WTC11 (cell line): Measurements from ENCODE around the gene TUBB8B.
"Not testable (repeated sequence)": the region's sequence is repeated elsewhere in the genome, so short reads cannot be mapped to it uniquely, and the experiment has no call there.

Source experiments
- CBFB ChIP-seq: sonication (generic); formaldehyde crosslinking; IDR thresholded peaks from 2 replicates; pipeline ENCODE4 v1.8.1; 2022; ENCODE audit warnings: mild to moderate bottlenecking, low read depth, missing genetic modification reagents
- FOXJ3 ChIP-seq: sonication (generic); formaldehyde crosslinking; IDR thresholded peaks from 2 replicates; pipeline ENCODE4 v1.9.0; 2021; ENCODE audit warnings: missing genetic modification reagents, mild to moderate bottlenecking, borderline replicate concordance
- JAZF1 ChIP-seq: fragments of 250-450 bp; sonication (Bioruptor Pico); IDR thresholded peaks from 2 replicates; pipeline ENCODE4 v1.9.0; 2021; ENCODE audit warnings: moderate library complexity, mild to moderate bottlenecking, inconsistent platforms
- NFYB ChIP-seq: sonication (generic); formaldehyde crosslinking; conservative IDR thresholded peaks from 2 replicates; pipeline ENCODE4 v1.8.0; 2022; ENCODE audit warnings: low read depth, missing genetic modification reagents
- ZNF423 ChIP-seq: fragments of 250-450 bp; sonication (Bioruptor Pico); IDR thresholded peaks from 2 replicates; pipeline ENCODE4 v2.1.2; 2022; ENCODE audit warnings: mild to moderate bottlenecking, moderate library complexity
- TF ChIP-seq, protein P1 (sequence below): sonication (generic); formaldehyde crosslinking; conservative IDR thresholded peaks from 2 replicates; pipeline ENCODE4 v1.8.1; 2023; ENCODE audit warnings: mild to moderate bottlenecking, low read depth, missing genetic modification reagents, moderate library complexity
- TF ChIP-seq, protein P2 (sequence below): fragments of 200-600 bp; IDR thresholded peaks from 2 replicates; pipeline ENCODE4 v1.8.0; 2022; ENCODE audit warnings: antibody characterized with exemption
- TF ChIP-seq, protein P3 (sequence below): sonication (generic); formaldehyde crosslinking; IDR thresholded peaks from 2 replicates; pipeline ENCODE4 v1.8.0; 2022; ENCODE audit warnings: mild to moderate bottlenecking, missing genetic modification reagents
- TF ChIP-seq, protein P4 (sequence below): fragments of 250-450 bp; sonication (Bioruptor Pico); IDR thresholded peaks from 2 replicates; pipeline ENCODE4 v1.9.0; 2021; ENCODE audit warnings: mild to moderate bottlenecking

DNA sequence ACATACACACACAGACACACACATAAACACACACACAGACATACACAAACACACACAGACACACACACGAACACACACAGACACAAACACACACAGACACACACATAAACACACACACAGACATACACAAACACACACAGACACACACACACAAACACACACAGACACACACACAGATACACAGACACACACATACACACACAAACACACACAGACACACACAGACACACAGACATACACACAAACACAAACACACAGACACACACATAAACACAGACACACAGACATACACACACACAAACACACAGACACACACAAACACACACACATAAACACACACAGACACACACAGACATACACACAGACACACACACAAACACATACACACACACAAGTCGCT, 31.5 kb upstream of the TUBB8B start:
- TF ChIP-seq ZNF423, FOXJ3, CBFB, NFYB, JAZF1 (CRISPR knock-in tag): not testable (repeated sequence)
- TF ChIP-seq, protein P1, sequence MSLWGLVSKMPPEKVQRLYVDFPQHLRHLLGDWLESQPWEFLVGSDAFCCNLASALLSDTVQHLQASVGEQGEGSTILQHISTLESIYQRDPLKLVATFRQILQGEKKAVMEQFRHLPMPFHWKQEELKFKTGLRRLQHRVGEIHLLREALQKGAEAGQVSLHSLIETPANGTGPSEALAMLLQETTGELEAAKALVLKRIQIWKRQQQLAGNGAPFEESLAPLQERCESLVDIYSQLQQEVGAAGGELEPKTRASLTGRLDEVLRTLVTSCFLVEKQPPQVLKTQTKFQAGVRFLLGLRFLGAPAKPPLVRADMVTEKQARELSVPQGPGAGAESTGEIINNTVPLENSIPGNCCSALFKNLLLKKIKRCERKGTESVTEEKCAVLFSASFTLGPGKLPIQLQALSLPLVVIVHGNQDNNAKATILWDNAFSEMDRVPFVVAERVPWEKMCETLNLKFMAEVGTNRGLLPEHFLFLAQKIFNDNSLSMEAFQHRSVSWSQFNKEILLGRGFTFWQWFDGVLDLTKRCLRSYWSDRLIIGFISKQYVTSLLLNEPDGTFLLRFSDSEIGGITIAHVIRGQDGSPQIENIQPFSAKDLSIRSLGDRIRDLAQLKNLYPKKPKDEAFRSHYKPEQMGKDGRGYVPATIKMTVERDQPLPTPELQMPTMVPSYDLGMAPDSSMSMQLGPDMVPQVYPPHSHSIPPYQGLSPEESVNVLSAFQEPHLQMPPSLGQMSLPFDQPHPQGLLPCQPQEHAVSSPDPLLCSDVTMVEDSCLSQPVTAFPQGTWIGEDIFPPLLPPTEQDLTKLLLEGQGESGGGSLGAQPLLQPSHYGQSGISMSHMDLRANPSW (CRISPR knock-in tag) = not testable (repeated sequence)
- TF ChIP-seq, protein P2, sequence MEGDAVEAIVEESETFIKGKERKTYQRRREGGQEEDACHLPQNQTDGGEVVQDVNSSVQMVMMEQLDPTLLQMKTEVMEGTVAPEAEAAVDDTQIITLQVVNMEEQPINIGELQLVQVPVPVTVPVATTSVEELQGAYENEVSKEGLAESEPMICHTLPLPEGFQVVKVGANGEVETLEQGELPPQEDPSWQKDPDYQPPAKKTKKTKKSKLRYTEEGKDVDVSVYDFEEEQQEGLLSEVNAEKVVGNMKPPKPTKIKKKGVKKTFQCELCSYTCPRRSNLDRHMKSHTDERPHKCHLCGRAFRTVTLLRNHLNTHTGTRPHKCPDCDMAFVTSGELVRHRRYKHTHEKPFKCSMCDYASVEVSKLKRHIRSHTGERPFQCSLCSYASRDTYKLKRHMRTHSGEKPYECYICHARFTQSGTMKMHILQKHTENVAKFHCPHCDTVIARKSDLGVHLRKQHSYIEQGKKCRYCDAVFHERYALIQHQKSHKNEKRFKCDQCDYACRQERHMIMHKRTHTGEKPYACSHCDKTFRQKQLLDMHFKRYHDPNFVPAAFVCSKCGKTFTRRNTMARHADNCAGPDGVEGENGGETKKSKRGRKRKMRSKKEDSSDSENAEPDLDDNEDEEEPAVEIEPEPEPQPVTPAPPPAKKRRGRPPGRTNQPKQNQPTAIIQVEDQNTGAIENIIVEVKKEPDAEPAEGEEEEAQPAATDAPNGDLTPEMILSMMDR = not testable (repeated sequence)
- TF ChIP-seq, protein P3, sequence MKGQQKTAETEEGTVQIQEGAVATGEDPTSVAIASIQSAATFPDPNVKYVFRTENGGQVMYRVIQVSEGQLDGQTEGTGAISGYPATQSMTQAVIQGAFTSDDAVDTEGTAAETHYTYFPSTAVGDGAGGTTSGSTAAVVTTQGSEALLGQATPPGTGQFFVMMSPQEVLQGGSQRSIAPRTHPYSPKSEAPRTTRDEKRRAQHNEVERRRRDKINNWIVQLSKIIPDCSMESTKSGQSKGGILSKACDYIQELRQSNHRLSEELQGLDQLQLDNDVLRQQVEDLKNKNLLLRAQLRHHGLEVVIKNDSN (CRISPR knock-in tag) = not testable (repeated sequence)
- TF ChIP-seq, protein P4, sequence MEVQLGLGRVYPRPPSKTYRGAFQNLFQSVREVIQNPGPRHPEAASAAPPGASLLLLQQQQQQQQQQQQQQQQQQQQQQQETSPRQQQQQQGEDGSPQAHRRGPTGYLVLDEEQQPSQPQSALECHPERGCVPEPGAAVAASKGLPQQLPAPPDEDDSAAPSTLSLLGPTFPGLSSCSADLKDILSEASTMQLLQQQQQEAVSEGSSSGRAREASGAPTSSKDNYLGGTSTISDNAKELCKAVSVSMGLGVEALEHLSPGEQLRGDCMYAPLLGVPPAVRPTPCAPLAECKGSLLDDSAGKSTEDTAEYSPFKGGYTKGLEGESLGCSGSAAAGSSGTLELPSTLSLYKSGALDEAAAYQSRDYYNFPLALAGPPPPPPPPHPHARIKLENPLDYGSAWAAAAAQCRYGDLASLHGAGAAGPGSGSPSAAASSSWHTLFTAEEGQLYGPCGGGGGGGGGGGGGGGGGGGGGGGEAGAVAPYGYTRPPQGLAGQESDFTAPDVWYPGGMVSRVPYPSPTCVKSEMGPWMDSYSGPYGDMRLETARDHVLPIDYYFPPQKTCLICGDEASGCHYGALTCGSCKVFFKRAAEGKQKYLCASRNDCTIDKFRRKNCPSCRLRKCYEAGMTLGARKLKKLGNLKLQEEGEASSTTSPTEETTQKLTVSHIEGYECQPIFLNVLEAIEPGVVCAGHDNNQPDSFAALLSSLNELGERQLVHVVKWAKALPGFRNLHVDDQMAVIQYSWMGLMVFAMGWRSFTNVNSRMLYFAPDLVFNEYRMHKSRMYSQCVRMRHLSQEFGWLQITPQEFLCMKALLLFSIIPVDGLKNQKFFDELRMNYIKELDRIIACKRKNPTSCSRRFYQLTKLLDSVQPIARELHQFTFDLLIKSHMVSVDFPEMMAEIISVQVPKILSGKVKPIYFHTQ (CRISPR knock-in tag) = not testable (repeated sequence)
